COLO829 (cell line): Measurements from ENCODE around the gene TEDC1.
A peak's percentile ranks its signal among the peaks of the same experiment; 100 is the strongest.

Experiments used
- DNase-seq: peaks from one replicate; pipeline ENCODE4 v3.0.0; 2012; ENCODE audit warnings: low spot score

The TEDC1 gene

DNA sequence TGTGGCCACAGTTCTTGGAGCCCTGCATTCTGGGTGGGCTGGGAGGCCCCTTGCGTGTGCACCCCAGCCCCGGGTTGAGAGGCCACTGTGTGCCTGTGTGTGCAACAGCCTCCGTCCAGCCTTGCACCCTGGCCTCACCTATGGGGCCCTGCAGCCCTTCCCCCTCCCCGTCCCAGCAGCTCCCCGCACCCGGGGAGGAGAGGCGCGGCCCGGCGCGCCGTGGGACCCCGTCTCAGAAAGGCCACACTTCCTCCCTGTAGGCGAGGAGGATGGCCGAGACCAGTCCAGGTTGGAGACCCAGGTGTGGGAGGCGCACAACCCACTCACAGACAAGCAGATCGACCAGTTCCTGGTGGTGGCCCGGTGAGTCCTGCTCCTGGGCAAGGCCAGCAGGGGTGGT is 33.0 kb upstream of the TEDC1 start:
- DNase-seq, result no peak

DNA sequence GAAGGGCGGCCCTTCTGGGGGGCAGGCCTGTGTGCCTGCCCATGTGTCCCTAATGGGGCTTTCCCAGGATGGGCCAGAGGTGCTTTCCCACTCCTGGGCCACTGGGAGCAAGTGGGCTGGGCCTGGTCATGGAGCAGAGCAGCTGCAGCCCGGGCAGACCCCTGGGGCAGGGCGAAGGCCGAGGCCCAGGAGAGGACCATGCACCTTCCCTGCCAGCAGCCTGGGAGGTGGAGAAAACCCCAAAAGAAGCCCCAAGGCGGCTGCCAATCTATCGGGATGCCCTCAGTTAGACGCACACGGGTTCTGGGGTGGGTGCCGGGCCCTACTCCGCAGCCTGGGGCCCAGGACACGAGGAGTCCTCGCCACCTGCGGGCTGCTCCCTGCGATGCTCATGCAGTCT is 32.5 kb upstream of the TEDC1 start:
- DNase-seq, result no peak

DNA sequence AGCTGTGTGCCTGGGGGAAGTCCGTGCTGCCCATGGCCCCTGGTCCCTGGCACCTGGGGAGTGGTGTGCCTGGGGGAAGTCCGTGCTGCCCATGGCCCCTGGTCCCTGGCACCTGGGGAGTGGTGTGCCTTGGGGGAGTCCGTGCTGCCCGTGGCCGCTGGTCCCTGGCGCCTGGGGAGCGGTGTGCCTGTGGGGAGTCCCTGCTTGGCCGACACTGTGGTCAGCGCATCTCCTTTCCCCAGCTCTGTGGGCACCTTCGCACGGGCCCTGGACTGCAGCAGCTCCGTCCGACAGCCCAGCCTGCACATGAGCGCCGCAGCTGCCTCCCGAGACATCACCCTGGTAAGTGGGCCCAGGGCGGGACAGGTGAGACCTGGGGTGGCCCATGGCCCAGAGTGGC is 30.9 kb upstream of the TEDC1 start:
- no peak for DNase-seq

DNA sequence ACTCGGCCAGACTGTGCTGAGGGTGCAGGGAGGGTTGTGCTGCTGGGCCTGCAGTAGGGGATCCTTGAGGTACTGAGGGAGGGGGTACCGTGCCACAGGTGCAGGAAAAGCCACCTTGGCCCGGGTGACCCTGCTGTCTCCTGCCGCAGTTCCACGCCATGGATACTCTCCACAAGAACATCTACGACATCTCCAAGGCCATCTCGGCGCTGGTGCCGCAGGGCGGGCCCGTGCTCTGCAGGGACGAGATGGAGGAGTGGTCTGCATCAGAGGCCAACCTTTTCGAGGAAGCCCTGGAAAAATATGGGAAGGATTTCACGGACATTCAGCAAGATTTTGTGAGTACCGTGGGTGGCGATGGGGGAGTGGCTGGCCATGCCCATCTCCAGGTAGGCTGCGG is 30.4 kb upstream of the TEDC1 start:
- DNase-seq, result no peak

DNA sequence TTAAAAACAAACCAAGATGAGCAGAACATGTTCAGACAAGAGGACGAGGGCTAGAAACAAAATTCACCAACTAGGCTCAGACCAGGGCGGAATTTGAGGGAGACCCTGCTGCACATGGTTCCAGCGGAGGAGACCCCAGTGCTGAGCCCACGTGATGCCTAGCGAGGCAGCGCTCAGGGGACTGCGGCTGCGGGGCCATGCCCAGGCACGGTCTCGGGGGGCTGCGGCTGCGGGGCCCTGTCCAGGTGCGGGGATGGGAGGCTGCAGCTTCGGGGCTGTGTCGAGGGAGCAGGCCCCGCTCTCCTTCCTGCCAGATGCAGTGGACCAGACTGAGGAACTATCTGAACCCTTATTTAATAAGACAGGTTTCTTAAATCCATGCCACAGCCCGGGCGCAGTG is 29.1 kb upstream of the TEDC1 start:
- DNase-seq, result no peak

DNA sequence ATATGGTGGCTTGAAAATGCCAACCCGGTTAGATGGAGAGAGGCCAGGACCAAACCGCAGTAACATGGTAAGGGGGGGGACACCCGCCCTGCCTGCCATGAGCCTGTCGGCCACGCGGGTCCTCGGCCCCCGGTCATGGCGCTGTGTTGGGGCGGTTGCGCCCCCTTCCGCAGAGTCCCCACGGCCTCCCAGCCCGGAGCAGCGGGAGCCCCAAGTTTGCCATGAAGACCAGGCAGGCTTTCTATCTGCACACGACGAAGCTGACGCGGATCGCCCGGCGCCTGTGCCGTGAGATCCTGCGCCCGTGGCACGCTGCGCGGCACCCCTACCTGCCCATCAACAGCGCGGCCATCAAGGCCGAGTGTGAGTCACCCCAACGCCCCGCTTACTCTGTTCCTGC is 26.5 kb upstream of the TEDC1 start:
- DNase-seq, result no peak

DNA sequence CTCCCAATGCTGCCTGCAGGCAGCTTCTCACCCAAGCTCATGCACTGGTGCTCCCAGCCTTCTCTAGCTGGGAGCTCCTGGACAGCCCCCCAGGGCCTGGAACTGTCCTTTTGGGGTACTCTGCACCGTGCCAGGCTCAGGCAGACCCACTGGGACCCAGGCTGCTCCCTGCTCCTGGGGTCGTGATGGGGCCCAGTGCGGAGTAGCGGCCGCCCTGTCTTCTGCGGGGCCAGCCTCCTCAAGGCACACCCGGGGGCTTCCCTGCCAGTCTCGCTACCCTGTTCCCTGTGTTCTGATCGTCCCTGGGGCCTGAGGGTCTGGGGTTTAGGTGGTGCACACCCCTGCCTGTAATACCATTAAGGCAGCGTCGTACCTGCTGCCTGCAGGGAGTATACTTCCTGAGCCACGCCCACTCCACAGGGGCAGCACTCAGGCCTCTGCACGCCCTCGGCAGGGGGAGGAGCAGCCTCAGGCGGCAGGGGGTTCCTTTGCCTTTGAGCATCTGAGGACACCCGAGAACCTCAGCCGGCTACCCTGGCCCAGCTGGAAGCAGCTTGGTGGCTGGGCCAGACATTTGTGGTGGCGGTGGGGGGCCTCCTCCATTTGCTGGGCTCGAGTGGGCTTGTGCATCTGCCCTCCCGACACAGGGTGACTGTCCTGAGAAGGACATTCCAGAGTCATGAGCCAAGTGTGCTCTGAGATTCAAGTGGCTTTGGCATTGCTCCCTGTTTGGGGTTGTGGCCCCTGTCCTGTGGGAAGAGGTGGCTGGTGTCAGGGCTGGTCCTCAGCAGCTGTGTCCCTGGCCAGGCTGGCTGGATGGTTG is 25.6 kb upstream of the TEDC1 start:
- no peak for DNase-seq

DNA sequence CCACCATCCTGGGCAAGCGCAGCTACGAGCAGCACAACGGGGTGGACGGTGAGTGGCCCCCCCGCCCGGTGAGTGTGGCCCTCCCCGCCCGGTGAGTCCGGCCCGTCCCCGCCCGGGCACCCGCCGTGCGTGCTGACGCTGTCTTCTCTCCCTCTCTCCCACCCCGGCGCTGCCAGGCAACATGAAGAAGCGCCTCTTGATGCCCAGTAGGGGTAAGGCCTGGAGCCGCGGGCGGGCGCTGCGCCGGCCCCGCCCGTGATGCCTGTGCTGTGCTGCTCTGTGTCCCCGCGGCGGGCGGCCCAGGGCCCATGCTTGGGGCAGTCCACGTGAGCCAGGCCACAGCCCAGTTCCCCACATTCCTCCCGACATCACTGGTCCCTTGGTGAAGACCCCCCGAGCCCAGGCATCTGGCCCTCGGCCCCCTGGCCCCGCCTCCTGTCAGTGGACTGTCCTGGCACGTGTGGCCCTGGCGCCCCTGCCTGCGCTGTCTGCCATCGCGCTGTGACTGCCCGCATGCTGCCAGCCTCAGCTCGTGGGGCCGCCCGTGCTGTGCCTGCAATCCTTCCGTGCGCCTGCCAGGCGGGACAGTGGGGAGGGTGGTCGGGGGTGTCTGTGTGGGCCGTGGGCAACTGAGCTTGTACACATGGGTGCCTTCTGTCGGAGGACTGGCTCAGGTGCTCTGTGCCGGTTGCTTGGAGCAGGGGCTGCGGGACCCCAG is 24.4 kb upstream of the TEDC1 start:
- no peak for DNase-seq

DNA sequence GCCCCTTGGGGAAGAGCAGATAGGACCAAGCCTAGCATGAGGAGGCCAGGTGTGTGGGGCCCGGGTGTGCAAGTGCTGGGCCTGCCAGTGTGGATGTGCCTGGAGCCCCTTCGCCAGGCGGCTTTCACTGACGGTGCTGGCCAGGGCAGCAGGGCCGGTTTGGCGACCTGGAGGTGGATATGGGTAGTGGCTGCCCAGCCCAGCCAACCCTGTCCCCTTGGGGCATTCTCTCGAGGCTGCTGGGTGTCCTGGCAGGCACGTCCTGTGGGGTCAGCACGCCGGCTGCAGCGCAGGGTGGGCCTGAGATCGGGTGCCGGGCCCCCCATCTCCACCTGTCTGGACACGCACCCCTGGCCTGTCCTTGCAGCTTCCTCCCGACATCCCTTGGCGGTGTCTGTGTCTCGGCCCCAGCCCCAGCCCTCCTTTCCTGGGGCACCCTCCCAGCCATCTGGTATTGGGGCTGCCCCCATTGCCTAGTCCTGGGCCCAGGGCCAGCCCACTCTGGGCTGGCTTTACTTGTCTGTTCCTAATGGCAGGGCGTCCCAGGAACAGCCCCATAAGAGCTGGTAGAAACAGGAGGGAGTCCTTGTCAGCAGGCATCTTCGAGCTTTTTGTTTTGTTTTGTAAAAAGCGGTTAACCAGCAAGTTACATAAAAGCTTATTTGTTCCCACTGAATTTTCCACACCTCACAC is 23.7 kb upstream of the TEDC1 start:
- DNase-seq, result no peak

DNA sequence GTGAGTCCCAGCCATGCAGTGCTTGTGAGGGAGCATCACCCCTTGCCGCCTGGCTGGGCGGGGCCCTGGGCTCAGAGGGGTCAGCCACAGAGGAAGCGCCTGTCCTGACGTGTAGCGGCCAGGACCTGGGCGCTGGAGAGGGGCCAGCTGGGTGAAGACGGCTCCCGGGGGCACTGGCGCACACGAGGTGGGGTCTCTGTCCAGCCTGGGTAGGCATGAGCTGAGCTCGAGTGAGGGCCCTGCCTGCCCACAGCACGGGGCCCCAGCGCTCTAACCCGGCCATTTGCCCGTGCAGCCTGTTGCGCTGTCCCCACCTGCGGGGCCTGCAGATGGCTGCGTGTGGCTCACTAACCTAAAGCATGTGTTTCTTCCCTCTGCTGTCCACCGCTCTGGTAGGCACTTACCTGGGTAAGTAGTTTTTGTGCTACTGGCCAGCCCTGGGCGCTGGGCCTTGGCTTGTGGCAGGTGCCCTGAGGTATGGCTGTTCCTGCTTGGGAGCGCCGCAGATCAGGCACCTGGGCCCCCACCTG is 23.0 kb upstream of the TEDC1 start:
- no peak for DNase-seq

DNA sequence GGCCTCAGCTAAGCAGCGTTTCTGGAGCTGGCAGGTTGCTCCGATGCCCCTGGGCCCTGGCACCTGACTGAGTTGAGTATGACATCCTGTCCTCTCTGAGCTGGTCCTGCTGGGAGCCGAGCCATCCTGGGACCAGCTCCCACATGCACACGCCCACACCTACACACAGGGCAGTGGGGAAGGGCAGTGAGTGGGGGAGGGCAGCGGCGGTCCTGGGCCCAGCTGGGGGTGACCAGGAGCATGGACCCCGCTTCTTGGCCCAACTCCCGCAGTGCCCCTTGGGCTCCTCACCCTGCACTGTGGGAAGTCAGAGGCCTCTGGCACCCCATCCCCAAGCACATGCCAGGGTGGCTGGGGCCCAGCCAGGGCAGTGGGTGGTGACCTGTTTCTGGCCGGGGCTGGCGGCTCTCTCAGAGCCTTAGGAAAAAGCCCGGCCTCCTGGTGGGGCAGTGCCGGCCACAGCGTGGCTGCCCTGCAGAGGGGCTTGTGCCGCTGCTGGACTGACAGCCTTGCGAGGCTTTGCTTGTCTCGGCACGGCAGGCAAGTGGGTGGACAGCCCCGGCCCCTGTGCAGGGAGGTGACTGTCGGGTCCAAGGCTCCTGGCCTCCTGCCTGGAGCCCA is 22.3 kb upstream of the TEDC1 start:
- no peak for DNase-seq

DNA sequence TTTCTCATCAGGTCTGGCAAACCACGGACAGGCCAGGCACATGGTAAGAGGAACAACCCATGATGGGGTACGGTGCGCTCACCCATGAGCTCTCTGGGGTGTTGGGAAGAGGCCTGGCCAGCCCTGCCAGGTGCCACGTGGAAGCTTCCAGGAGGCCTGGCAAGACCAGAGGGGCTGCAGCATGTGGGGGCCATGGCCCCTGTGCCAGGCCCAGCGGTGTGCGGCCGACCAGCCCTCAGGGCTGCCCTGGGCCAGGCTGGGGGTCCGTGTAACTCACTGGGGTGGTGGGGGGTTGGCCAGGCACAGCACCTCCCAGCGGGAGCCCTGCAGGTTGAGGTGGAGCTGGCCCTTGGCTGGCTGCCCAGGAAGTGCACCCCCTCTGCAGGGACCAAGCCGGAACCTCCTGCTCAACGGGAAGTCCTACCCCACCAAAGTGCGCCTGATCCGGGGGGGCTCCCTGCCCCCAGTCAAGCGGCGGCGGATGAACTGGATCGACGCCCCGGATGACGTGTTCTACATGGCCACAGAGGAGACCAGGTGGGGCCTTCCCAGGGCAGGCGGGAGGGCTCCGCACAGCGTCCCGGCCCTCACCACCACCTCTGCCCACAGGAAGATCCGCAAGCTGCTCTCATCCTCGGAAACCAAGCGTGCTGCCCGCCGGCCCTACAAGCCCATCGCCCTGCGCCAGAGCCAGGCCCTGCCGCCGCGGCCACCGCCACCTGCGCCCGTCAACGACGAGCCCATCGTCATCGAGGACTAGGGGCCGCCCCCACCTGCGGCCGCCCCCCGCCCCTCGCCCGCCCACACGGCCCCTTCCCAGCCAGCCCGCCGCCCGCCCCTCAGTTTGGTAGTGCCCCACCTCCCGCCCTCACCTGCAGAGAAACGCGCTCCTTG is 21.3 kb upstream of the TEDC1 start:
- no peak for DNase-seq

DNA sequence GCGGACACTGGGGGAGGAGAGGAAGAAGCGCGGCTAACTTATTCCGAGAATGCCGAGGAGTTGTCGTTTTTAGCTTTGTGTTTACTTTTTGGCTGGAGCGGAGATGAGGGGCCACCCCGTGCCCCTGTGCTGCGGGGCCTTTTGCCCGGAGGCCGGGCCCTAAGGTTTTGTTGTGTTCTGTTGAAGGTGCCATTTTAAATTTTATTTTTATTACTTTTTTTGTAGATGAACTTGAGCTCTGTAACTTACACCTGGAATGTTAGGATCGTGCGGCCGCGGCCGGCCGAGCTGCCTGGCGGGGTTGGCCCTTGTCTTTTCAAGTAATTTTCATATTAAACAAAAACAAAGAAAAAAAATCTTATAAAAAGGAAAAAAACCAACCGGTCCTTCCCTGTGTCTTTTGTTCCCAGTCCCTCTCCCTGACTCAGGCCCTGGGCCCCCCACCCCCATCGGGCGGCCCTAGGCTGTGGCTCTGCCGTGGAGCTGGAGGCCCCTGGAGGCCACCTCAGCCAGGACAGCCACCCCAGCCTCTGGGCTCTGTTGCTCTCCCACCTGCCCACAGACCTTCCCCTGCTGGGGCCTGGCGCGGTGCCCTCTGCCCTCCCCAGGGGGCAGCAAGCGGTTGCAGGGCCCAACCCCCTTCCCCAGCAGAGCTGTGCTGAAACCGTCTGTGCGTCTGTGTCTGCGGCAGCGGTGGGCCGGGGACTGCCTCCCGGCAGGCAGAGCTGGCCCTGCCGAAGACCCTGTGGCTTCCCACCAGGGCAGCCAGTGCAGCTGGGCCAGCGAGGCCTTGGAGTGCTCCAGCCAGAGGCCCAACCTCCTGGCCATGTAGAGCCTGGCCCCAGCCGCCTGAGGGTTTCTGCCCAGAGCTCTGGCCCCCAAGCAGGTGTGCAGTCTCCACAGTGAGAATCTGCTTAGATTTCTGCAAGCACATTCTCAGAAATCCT is 20.4 kb upstream of the TEDC1 start:
- no peak for DNase-seq

DNA sequence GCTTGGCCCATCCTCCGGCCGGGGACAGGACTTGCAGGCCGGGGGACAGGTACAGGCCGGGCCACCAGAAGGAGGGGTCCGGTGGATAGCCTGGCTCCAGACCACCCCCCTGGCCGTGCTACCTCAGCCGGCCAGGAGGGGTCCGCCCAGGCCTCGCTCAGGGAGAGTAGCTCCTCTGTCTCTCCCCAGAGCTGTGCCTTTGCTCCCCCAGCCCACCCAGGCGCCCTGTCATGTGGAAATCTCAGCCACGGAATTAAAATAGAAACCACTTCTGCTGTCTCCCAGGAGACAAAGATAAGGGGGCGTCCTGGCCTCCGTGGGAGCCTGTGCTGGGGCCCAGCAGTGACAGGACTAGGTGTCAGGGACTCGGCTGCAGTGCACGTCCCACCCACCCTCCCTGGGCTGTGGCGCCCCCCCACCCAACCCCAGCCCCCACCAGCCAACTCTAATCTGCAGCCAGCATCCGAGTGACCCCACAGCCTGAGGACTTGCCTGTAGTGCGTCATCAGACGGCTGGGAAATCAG is 19.7 kb upstream of the TEDC1 start:
- no peak for DNase-seq

DNA sequence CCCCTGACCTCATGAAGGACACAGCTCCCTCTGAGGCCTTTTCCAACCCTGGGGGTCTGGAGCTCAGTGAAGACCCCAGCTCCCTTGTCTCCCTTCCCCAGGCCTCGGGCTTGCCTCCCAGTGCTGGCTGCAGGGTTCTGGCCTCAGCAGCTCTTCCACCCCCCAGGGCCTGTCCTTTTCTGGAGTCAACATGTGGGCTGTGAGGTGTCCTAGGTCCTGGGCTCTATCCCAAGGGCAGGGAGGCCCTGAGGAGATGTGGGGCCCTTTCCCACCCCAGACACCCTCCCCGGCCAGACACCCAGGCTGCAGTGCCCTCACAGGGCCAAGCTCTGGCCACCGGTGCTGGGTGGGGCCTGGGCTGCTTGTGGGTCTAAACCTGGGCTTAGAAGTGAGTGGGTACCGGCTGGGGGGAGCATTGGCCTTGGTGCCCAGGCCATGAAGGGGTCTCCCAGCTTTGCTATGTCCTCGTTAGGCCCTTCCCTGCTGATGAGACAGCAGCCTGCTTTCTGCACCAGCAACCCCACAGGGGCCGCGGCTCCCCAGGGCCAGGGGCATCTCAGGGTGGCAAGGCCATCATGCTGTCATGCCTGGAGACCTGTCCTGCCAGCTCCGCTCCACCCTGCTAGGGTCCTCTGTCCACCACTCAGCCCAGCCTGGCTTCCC is 19.1 kb upstream of the TEDC1 start:
- no peak for DNase-seq

DNA sequence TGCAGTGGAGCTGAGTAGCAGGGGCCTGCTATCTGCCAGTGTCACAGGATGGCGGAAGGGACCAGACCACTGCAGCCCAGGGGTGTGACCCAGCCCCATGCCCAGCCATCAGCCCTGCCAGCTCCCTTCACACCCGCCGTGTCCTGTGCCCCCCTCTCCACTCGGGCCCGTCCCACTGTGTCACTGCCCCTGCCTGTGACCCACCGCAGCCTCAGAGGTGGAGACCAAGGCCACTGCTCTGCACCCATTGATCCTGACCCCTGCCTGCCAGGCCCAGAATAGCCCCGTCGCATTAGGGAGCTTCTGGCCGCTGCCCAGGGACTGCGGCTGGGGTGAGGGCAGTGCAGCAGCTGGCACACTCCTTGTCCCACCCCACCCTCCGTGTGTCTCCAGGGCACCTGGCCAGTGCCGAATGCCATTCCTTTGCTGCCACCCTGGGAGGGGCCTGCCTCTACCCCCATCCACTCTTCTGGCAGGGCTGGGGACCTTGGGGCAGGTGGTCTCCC is 18.5 kb upstream of the TEDC1 start:
- no peak for DNase-seq

DNA sequence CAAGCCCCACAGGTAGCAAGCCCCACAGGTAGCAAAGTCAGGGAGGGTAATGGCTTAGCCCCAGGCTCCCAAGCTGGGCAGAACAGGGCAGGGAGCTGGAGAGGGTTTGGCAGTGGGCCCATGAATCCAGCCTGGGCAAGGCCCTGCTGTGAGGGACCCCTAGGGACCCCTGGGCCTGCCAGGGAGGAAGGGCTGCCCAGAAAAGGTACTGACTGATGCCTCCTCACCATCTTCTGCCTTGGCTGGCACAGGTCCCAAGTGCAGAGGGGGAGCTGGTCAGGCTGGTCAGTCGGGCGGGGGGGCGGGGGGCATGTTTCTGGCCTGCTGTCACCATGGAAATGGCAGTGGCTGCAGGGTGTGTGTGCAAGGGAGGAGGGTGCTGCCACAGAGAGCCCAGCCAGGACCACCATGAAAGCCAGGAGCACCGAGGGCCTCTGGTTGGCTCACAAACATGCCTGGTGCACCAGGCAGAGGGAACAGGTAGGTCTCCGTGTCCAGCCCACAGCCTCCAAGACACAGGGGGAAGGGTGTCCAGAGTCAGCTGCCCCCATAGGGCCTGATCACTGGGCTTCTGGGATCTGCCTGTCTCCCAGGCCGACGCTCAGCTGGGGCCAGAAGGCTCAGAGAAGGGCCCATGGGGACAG is 17.9 kb upstream of the TEDC1 start:
- DNase-seq, result no peak

DNA sequence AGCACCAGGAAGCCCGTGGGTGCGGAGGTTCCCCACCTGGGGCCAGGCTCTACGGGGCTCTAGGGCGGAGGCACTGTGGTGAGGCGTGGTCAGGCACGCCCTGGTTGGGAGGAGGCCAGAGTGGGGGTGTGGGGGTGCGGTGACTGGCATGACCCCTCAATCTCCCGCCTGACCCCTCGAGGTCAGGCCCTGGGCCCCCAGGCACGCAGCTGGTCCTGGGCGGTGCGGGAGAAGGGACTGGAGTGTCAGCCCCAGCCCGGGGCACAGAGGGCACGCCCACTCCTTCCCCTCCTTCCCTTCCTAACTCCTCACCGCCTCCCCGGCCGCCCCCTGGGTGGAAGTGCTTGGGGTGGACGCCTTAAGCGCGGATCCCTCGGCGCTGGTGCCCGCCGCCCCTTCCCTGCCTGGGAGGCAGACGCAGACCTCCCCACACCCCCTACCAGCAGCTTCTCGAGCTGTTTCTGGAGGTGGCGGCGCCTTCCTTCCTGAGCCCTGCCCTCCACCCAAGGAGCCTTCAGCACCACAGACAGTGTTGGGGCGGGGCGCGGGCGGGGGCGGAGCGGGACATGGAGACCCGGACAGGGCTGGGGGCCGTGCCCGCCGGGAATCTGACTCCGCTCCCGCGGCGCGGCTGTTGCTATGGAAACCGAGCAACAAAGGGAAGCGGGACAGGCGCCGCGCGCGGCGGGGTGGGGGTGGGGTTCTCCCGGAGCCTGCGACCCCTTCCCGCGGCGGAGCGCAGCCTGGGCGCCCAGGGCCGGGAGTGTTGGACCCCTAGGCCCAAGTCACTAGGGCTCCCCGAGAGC is 17.2 kb upstream of the TEDC1 start:
- peak; percentile 74 for DNase-seq
